Sigmoid colon (tissue), 7 donors: ENCODE measurements around the gene GUK1. TPM values are rescaled to one million over a fixed set of nuclear protein-coding genes. Genes with fewer than 3 reads are reported as not detected.

Source experiments
- DNase-seq: peaks from one replicate; pipeline ENCODE4 v3.0.0-alpha.2; 2019
- H3K27ac ChIP-seq, 4 donors: fragments of 200-600 bp; sonication (generic); one replicate each; pipeline ENCODE4 v1.5.1; 2016 to 2019; ENCODE audit warnings: mild to moderate bottlenecking in 1 of 4
- H3K27me3 ChIP-seq, 3 donors: fragments of 200-600 bp; sonication (generic); one replicate each; pipeline ENCODE4 v1.5.1; 2019; ENCODE audit warnings: mild to moderate bottlenecking in 1 of 3
- H3K36me3 ChIP-seq, 4 donors: fragments of 200-600 bp; sonication (generic); one replicate each; pipeline ENCODE4 v1.5.1; 2016 to 2019
- H3K4me1 ChIP-seq, 4 donors: fragments of 200-600 bp; sonication (generic); one replicate each; pipeline ENCODE4 v1.5.1; 2017 to 2019
- H3K4me3 ChIP-seq, 4 donors: fragments of 200-600 bp; sonication (generic); one replicate each; pipeline ENCODE4 v1.5.1; 2017 to 2019; ENCODE audit warnings: mild to moderate bottlenecking in 2 of 4, moderate library complexity in 1 of 4
- H3K9me3 ChIP-seq, 4 donors: fragments of 200-600 bp in 3 of 4; sonication (generic) in 3 of 4; one replicate each; pipeline versions ENCODE4 v1.5.1 to v1.6.1; 2013 to 2019
- CTCF ChIP-seq, 4 experiments: fragments of 450-650 bp in 3 of 4; fragments of 200-600 bp in 1 of 4; IDR thresholded peaks; one replicate each; pipeline ENCODE4 v1.5.1; 2016 to 2019; ENCODE audit warnings: antibody characterized with exemption in 4 of 4, mild to moderate bottlenecking in 3 of 4, moderate library complexity in 2 of 4
- EP300 ChIP-seq, 4 donors: sonication (generic); formaldehyde crosslinking; IDR thresholded peaks; one replicate each; pipeline ENCODE4 v1.6.1; 2017; ENCODE audit warnings: antibody characterized with exemption in 4 of 4
- POLR2A ChIP-seq, 2 donors: fragments of 450-650 bp; IDR thresholded peaks; one replicate each; pipeline ENCODE4 v1.6.1; 2016; ENCODE audit warnings: antibody characterized with exemption in 2 of 2, mild to moderate bottlenecking in 2 of 2, moderate library complexity in 2 of 2
- POLR2AphosphoS5 ChIP-seq, 4 donors: sonication (generic); formaldehyde crosslinking; IDR thresholded peaks; one replicate each; pipeline ENCODE4 v1.6.1; 2017; ENCODE audit warnings: antibody characterized with exemption in 4 of 4
- WGBS, 2 donors: extraction: QIAGEN DNeasy Blood & Tissue Kit; methylation state at CpG; one replicate each; pipeline ENCODE4 v1.1.7; 2013; 5-methylcytosine and 5-hydroxymethylcytosine counted together
- intact Hi-C: fragments of 100-400 bp; cut with DNase I; formaldehyde crosslinking; loops from one replicate; pipeline ENCODE4 v1.15.1; 2023
- polyA plus RNA-seq, 3 donors: library from polyadenylated mRNA; stranded (reverse); fragments of 200-250 nt; gene quantifications; one replicate each; pipeline ENCODE4 v1.2.3, GENCODE V29; 2013
- total RNA-seq, 4 donors: library from RNA; depleted of rRNA; stranded (reverse); fragments of >200 nt; gene quantifications; one replicate each; pipeline ENCODE4 v1.1.0, GENCODE V29; 2016
- donor health status: healthy with polysubstance abuse.
- donor health status: Bipolar disorder and iron deficiency.
- donor health status: healthy.

Gene GUK1
- total and polyA plus RNA-seq, 7 donors, result 225 to 668 (median 366) TPM

- H3K36me3 ChIP-seq, result peaks cover 12 to 55% (median 37%) of the 10 kb centered on the region in 4 donors
- 11 to 45% methylated on average over 15 of the region's 15 CpGs for WGBS, 2 donors
- peaks cover 0 to 50% (median 26%) of the 10 kb centered on the region in 4 donors for H3K4me1 ChIP-seq
- no peaks in the 10 kb centered on the region for H3K9me3 ChIP-seq
- peak overlapping the region in 3 of 4 donors; percentile 70 to 92 (median 86) for H3K4me3 ChIP-seq
- peak; percentile 68 for DNase-seq
- intact Hi-C loops, result no loop called here
- H3K27me3 ChIP-seq, result no peaks in the 10 kb centered on the region
- peak overlapping the region; percentile 88 to 98 (median 95) for H3K27ac ChIP-seq
- no peak for TF ChIP-seq EP300 (IDR thresholded peaks at IDR 0.05)
- TF ChIP-seq POLR2A (IDR thresholded peaks at IDR 0.05), result no peak
- TF ChIP-seq CTCF (IDR thresholded peaks at IDR 0.05), result no peak
- no peak for TF ChIP-seq POLR2AphosphoS5 (IDR thresholded peaks at IDR 0.05)
Measured at GRCh38 chr1:228101614-228101993, 38.5 kb upstream of the GUK1 start.

GRCh38 chr1:228101994-228102790 lies 37.9 kb upstream of the GUK1 start:
- H3K27ac ChIP-seq, result peak overlapping the region; percentile 88 to 98 (median 95)
- 2 to 5% methylated on average over 73 of the region's 73 CpGs for WGBS, 2 donors
- H3K9me3 ChIP-seq, result no peaks in the 10 kb centered on the region
- peak overlapping the region; percentile 70 to 92 (median 78) for H3K4me3 ChIP-seq
- no peak for TF ChIP-seq POLR2A (IDR thresholded peaks at IDR 0.05)
- TF ChIP-seq EP300 (IDR thresholded peaks at IDR 0.05), result no peak
- no peak for TF ChIP-seq POLR2AphosphoS5 (IDR thresholded peaks at IDR 0.05)
- TF ChIP-seq CTCF (IDR thresholded peaks at IDR 0.05), result no peak
- peaks cover 0 to 44% (median 26%) of the 10 kb centered on the region in 4 donors for H3K4me1 ChIP-seq
- DNase-seq, result peak; percentile 82
- intact Hi-C loops, result loop anchor here (1.0 to 2.0 kb wide), 2 partner anchors 20 to 65 kb away; partner anchors contain the start of gene ARF1
- no peaks in the 10 kb centered on the region for H3K27me3 ChIP-seq
- H3K36me3 ChIP-seq, result peaks cover 12 to 57% (median 34%) of the 10 kb centered on the region in 4 donors

GRCh38 chr1:228102791-228103620 lies 37.1 kb upstream of the GUK1 start, which contains the start of gene C1orf35:
Gene C1orf35, minus strand, starts transcription at chr1:228103325. Its CDS starts 98 bp downstream, at chr1:228103227.
- intact Hi-C loops, result loop anchor here (1.0 to 2.0 kb wide), 2 partner anchors 21 to 64 kb away; partner anchors contain the start of gene ARF1
- Histone ChIP-seq H3K4me1 (peaks cover 0 to 45% (median 32%) of the 10 kb centered on the region in 4 donors), H3K36me3 (peaks cover 11 to 57% (median 32%) of the 10 kb centered on the region in 4 donors), H3K27ac (peak within 1 kb of the TSS; percentile 88 to 98 (median 95)), H3K27me3 (no peaks in the 10 kb centered on the region), H3K4me3 (peak within 1 kb of the TSS; percentile 70 to 92 (median 78)), H3K9me3 (no peaks in the 10 kb centered on the region)
- DNase-seq, result peak; percentile 97
- 0 to 1% methylated on average over 104 of the region's 104 CpGs for WGBS, 2 donors
- TF ChIP-seq CTCF (IDR thresholded peaks at IDR 0.05), result no peak
- TF ChIP-seq POLR2A (IDR thresholded peaks at IDR 0.05), result peak; percentile 48 to 55
- peak in 1 of 4 donors; percentile 63 for TF ChIP-seq EP300 (IDR thresholded peaks at IDR 0.05)
- peak; percentile 83 to 93 (median 91) for TF ChIP-seq POLR2AphosphoS5 (IDR thresholded peaks at IDR 0.05)

- peak; percentile 64 for DNase-seq
- Histone ChIP-seq H3K36me3 (peaks cover 1 to 40% (median 16%) of the 10 kb centered on the region in 4 donors), H3K9me3 (no peaks in the 10 kb centered on the region), H3K27ac (peak overlapping the region in 3 of 4 donors; percentile 88 to 98 (median 95)), H3K27me3 (no peaks in the 10 kb centered on the region), H3K4me1 (peaks cover 0 to 57% (median 41%) of the 10 kb centered on the region in 4 donors), H3K4me3 (no peak overlapping the region)
- WGBS, 2 donors, result 74 to 76% methylated on average over 7 of the region's 7 CpGs
- TF ChIP-seq CTCF (IDR thresholded peaks at IDR 0.05) (no peak), POLR2AphosphoS5 (IDR thresholded peaks at IDR 0.05) (no peak), POLR2A (IDR thresholded peaks at IDR 0.05) (no peak)
- intact Hi-C loops, result no loop called here
Measured at GRCh38 chr1:228104526-228105269, 35.4 kb upstream of the GUK1 start.
